ENCODE results near the gene FEM1A. TPM values are rescaled to one million over a fixed set of nuclear protein-coding genes. Genes with fewer than 3 reads are reported as not detected.

FEM1A gene
- total and polyA plus RNA-seq, 10 donors: 2.5 to 18.2 (median 11.5) TPM

DNA sequence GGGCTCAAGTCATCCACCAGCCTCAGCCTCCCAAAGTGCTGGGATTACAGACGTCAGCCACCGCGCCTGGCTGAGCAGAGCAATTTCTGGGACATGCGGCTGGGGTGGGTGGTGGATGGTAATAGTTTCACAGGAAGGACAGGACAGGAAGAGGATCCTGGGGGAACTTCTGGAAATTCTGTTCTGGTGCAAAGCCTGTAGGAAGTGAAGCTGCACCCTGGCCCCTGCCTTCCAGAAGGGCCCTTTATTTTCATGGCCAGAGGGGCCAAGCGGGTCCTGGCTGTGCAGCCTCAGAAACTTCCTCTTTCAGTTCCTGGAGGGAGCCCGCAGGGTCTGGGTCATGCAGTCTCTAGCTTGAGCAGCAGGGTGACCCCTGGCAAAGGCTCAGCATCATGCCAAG lies 15.7 kb downstream of the FEM1A start:
- peak overlapping the region in 7 of 8 donors; percentile 33 to 74 (median 51) for H3K27ac ChIP-seq
- intact Hi-C loops (cut with DNase I; ENCODE audit: low total_unique reads): loop anchor here (5.0 kb wide), 1 partner anchor 45 kb away; no protein-coding TSS in a partner anchor
- no peaks in the 10 kb centered on the region for H3K9me3 ChIP-seq
- DNase-seq: no peak
- TF ChIP-seq, protein P1, sequence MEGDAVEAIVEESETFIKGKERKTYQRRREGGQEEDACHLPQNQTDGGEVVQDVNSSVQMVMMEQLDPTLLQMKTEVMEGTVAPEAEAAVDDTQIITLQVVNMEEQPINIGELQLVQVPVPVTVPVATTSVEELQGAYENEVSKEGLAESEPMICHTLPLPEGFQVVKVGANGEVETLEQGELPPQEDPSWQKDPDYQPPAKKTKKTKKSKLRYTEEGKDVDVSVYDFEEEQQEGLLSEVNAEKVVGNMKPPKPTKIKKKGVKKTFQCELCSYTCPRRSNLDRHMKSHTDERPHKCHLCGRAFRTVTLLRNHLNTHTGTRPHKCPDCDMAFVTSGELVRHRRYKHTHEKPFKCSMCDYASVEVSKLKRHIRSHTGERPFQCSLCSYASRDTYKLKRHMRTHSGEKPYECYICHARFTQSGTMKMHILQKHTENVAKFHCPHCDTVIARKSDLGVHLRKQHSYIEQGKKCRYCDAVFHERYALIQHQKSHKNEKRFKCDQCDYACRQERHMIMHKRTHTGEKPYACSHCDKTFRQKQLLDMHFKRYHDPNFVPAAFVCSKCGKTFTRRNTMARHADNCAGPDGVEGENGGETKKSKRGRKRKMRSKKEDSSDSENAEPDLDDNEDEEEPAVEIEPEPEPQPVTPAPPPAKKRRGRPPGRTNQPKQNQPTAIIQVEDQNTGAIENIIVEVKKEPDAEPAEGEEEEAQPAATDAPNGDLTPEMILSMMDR (IDR thresholded peaks at IDR 0.05 in 8 of 11, conservative IDR thresholded peaks at IDR 0.05 in 3 of 11): peak in 1 of 11 experiments; percentile 12
- no peak for TF ChIP-seq POLR2A (IDR thresholded peaks at IDR 0.05)
- no peak overlapping the region for H3K4me3 ChIP-seq
- H3K27me3 ChIP-seq (replicated peaks in 1 of 7): no peaks in the 10 kb centered on the region
- H3K4me1 ChIP-seq: peaks cover 0 to 64% (median 36%) of the 10 kb centered on the region in 6 donors
- no peaks in the 10 kb centered on the region for H3K36me3 ChIP-seq
- 21 to 41% (median 26%) methylated on average over 5 to 6 of the region's 6 CpGs for WGBS, 5 donors

DNA sequence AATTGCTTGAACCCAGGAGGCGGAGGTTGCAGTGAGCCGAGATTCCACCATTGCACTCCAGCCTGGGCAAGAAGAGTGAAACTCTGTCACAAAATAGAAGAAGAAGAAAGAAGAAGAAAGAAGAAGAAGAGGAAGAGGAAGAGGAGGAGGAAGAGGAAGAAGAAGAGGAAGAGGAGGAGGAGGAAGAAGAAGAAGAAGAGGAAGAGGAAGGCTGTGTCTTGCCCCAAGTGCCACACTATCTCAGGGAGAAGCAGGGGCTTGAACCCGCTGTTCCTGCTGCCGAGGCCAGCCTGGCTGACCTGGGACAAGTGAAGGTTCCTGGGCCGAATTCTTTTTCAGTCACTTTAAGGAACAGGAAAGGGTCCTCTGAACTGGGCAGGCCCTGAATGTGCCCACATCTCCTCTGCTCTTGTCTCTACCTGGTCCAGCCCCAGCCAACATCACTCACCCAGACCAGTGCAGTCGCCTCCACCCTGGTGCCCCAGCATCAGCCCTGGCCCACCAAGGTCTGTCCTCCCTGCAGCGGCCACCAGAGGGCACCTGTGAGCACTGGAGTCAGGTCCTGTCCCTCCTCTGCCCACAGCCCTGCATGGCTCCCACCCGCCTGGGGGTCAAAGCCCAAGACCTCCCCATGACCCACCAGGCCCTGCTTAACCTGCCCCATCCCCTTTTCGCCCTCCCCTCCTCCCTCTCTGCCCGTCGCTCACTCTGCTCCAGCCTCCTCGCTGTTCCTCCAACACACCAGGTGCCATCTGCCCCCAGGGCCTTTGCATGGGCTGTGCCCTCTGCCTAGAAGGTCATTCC lies 20.0 kb downstream of the FEM1A start:
- H3K9me3 ChIP-seq: no peaks in the 10 kb centered on the region
- no peak for TF ChIP-seq POLR2A (IDR thresholded peaks at IDR 0.05)
- TF ChIP-seq, protein P1 (IDR thresholded peaks at IDR 0.05 in 8 of 11, conservative IDR thresholded peaks at IDR 0.05 in 3 of 11): peak; percentile 81 to 96 (median 91)
- TF ChIP-seq POLR2AphosphoS5 (IDR thresholded peaks at IDR 0.05): peak; percentile 36 to 48 (median 38)
- H3K27me3 ChIP-seq (replicated peaks in 1 of 7): no peaks in the 10 kb centered on the region
- H3K36me3 ChIP-seq: peaks cover 0 to 7% (median 5%) of the 10 kb centered on the region in 6 donors
- WGBS, 5 donors: 57 to 67% (median 59%) methylated on average over 11 to 12 of the region's 12 CpGs
- intact Hi-C loops (cut with DNase I; ENCODE audit: low total_unique reads): loop anchor here (5.0 to 10.0 kb wide), 2 partner anchors 103 to 221 kb away; no protein-coding TSS in a partner anchor
- peaks cover 7 to 87% (median 43%) of the 10 kb centered on the region in 6 donors for H3K4me1 ChIP-seq
- peak overlapping the region in 4 of 8 donors; percentile 26 to 80 (median 60) for H3K27ac ChIP-seq
- peak; percentile 96 for DNase-seq
- no peak overlapping the region for H3K4me3 ChIP-seq

DNA sequence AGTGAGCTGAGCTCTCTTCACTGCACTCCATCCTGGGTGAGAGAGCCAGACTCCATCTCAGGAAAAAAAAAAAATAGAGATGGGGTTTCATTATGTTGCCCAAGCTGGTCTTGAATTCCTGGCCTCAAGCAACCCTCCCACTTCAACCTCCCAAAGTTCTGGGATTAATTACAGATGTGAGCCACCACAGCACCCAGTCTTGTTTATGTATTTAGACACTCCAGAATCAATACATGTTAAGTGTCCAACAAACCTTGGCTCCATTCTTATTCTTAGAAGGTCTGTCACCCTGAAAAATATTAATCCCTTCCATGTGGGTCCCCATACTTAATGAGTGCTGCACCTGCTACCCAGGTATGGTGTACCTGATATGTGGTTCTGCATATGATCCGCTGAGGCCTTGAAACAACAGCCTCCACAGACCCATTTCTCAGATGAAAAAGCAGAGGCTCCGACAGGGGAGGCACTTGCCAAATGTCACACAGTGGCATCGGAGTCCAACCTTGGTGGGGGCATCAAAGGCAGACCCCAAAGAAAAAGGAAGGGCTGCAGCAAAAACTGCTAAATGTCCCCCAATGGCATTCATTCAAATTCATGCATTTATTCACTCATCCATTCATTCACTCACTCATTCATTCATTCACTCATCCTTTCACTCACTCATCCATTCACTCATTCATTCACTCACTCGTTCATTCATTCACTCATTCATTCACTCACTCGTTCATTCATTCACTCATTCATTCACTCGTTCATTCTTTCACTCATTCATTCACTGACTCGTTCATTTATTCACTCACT lies 23.3 kb downstream of the FEM1A start:
- peak overlapping the region in 3 of 8 donors; percentile 25 to 58 (median 25) for H3K4me3 ChIP-seq
- no peak for TF ChIP-seq POLR2A (IDR thresholded peaks at IDR 0.05)
- no peak for TF ChIP-seq POLR2AphosphoS5 (IDR thresholded peaks at IDR 0.05)
- TF ChIP-seq, protein P1 (IDR thresholded peaks at IDR 0.05 in 8 of 11, conservative IDR thresholded peaks at IDR 0.05 in 3 of 11): no peak
- 72 to 77% (median 75%) methylated on average over 7 of the region's 7 CpGs for WGBS, 5 donors
- H3K9me3 ChIP-seq: no peaks in the 10 kb centered on the region
- intact Hi-C loops (cut with DNase I; ENCODE audit: low total_unique reads): loop anchor here (5.0 to 10.0 kb wide), 2 partner anchors 100 to 217 kb away; no protein-coding TSS in a partner anchor
- no peak for DNase-seq
- peak overlapping the region in 1 of 8 donors; percentile 67 for H3K27ac ChIP-seq
- peaks cover 5 to 58% (median 23%) of the 10 kb centered on the region in 6 donors for H3K4me1 ChIP-seq
- H3K36me3 ChIP-seq: peaks cover 0 to 40% (median 30%) of the 10 kb centered on the region in 6 donors
- no peaks in the 10 kb centered on the region for H3K27me3 ChIP-seq (replicated peaks in 1 of 7)

Data from spleen (tissue), 11 donors.